CD4-positive, alpha-beta T cell treated with Interleukin-10 for 1 hour (primary cell): ENCODE results near the gene PACRG.
"Not testable (repeated sequence)": the region's sequence is repeated elsewhere in the genome, so short reads cannot be mapped to it uniquely, and the experiment has no call there.

Source experiments
- DNase-seq: peaks from one replicate; pipeline ENCODE4 v3.0.0-alpha.2; 2020

PACRG gene

GRCh38 chr6:162727322-162728182, at the start of gene PACRG, which contains the start of gene PRKN:
TSS of gene PACRG (plus strand) at chr6:162727974.
TSS of gene PRKN (minus strand) at chr6:162727766.
- peak; percentile 98 for DNase-seq

GRCh38 chr6:162678896-162679295, 48.9 kb upstream of the PACRG start:
- DNase-seq: not testable (repeated sequence)

GRCh38 chr6:162679681-162680080, 48.1 kb upstream of the PACRG start:
- no peak for DNase-seq

GRCh38 chr6:162680367-162680766, 47.4 kb upstream of the PACRG start:
- DNase-seq: no peak

GRCh38 chr6:162680871-162681270, 46.9 kb upstream of the PACRG start:
- DNase-seq: no peak

- DNase-seq: no peak
Measured at GRCh38 chr6:162681447-162681846, 46.3 kb upstream of the PACRG start.

DNA sequence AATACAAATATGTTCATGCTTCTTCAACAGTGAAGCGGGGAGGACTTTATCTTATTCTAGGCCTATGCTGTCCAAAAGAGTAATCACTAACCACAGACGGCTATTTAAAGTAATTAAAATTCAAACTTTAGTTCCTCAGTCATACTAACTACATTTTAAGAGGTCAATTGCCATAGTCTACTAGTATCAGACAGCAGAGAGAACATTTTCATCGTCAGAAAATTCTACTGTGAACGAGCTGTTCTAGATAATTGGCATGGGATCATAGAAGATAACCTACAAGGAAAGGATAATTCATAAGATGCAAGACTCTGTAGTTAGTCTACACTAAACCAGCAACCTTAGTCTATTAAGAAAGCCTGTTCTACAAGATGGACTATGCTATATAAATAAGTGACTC, 44.6 kb upstream of the PACRG start:
- no peak for DNase-seq

- no peak for DNase-seq
Measured at GRCh38 chr6:162684052-162684451, 43.7 kb upstream of the PACRG start.

DNA sequence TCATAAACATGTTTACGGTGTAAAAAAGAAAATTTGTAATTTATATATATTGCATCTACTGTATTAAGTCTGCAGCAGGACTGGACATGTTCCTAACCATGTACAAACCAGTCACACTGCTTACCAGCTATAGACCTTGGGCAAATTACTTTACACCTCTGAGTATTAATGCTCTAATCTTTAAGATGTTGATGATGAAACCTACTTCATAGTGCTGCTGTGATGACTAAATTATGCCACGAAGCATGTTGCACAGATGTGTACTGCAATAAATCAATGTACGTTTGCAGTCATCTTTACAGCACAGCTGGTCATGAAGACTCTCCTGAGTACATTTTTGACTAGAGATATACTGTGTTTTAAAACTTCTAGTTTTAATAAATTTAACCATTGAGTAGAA, 42.8 kb upstream of the PACRG start:
- no peak for DNase-seq

DNA sequence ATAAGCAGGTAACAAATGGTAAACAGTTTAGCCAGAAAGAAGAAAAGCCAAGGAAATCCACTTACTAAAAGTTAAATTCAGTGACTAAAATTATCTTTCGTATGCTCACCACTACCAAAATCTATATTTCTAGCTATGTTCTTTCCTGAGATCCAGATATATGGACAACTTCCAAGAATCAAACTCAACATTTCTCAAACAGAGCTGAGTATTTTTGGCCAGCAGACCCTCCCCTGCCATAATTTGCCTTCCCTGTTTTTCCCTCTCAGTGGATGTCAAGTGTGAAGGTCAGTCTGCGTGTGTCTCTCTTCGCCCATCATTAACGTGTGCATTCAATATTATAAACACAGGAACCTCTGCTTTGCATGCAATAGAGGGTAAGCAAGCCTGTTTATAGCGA, 42.2 kb upstream of the PACRG start:
- no peak for DNase-seq

DNA sequence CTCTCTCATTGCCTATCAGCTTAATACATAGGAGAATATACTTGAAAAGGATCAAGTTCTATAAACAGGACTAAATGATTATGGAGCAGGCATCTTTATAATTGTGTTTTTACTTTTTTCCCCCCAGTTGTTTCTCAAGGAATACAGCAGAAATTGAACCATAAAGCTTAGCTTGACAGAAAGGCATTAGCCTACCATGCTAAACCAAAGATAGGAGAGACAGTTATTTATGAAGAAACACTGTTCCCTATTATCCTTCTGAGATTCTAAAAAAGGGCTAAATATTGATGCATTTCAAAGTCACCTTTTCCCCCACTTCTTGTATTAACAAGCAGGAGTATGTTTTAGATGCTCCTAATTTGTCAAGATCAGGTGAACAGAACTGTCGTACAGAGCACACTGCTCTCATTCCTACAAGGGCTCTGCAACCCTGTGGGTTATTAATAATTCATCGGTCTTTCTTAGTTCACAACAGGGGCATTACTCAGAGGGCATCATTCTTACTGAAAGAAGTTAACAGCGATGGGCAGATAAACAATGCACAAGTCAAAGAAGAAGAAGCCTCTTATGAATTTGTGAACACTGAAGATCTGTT, 38.9 kb upstream of the PACRG start:
- DNase-seq: no peak

- no peak for DNase-seq
Measured at GRCh38 chr6:162690158-162690557, 37.6 kb upstream of the PACRG start.

DNA sequence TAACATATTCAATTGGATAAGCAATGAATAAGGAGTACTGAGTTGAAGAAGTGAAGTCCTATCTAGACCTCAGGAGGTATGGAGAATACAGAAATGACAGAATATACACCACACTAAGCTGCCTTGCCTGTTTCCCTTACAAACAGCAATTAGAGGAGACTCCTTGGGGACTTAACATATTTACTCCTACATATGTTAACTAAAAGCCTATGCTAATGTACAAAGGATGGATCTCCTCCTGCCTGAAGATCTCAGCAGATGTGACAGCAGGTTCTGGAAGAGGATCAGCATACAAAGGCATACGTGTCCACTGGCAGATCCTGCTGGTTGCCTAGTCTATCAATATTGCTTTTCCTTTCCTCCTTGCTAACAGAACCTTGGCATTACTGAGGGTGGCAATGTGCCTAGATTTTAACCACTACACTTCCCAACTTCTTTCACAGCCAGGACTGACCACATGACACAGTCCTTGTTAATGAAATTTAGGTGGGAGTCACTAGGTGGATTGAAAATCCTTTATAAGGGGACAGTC, 29.8 kb upstream of the PACRG start:
- DNase-seq: no peak

DNA sequence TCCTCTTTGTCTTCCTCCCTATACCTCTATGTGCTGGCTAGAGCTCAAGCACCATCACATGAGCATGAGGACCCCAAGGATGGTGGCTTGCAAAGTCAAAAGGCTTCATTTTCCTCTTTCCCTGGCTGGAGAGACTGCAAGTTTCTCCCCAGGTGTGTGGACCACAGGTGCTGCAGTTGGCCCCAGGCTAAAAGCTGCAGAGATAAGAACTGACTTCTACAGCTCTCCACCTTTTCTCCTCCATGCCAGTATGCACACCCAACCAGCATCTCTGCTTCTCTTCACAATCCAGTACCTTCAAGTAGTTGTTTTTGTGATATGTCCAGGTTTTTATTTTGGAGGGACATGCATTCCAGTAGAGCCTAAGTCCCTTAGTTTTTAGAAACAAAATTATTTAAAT, 29.3 kb upstream of the PACRG start:
- no peak for DNase-seq

GRCh38 chr6:162699961-162700360, 27.8 kb upstream of the PACRG start:
- no peak for DNase-seq

GRCh38 chr6:162700966-162701365, 26.8 kb upstream of the PACRG start:
- no peak for DNase-seq

DNA sequence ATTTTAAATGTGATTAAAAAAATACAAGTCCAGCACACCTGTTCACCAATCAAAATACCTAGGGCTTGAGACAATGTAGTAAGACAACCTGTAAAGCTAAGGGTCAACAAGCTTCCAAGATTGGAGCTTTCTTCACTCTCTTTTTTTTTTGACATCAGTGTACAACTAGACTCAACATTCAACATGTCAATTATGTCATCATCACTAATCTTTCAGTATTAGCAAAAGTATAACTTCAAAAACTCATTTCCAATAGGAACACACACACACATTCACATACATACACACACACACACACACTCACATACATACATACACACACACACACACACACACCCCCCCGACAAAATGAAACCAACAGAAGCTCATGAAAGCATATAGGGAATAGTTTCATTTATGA, 26.2 kb upstream of the PACRG start:
- DNase-seq: no peak

DNA sequence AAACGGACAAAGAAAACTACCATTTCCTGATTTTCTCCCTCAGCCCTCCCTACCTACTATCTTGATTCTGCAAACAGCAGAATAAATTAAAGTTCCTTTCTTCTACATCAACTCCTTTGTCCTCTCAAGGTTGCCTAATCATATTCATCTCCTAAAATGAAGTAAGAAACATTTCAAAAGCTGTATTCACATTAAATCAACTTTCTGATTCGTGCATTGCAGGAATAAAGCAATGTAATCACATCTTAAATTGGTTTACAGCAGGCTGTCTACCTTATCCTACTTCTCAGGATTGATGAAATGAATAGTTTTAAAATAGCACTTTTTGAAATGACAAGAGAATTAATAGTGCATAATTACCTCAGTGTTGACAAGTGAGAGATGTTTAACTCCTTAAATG, 25.3 kb upstream of the PACRG start:
- no peak for DNase-seq

GRCh38 chr6:162704001-162704400, 23.8 kb upstream of the PACRG start:
- DNase-seq: no peak

DNA sequence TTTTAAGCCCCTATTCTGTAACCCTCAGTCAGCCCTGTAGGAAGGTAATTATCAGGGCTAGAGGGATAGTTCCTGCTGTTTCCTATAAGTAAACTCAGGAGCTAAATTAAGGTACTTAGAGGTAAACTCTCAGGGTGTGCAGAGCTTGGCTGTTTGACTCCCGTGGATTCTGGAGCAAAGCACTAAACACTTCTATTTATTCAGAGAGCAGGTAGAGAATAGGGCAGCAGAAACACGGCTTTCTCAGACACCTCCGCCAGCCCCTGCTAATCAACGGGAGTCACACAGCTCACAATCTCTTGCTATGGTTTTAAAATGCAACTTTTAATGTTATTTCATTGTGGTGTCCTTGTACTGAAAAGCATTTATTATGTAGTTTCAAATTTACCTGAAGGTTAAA, 22.0 kb upstream of the PACRG start:
- DNase-seq: no peak

- no peak for DNase-seq
Measured at GRCh38 chr6:162706232-162706631, 21.5 kb upstream of the PACRG start.

DNA sequence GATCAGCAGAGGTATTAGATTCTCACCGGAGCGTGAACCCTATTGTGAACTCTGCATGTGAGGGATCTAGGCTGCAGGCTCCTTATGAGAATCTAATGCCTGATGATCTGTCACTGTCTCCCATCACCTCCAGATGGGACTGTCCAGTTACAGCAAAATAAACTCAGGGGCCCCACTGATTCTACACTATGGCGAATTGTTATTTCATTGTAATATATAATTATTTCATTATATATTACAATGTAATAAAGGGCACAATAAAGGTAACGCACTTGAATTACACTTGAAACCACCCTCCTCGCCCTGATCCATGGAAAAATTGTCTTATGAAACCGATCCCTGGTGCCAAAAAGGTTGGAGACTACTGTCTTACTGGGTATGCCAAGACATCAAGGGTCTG, 18.8 kb upstream of the PACRG start:
- no peak for DNase-seq

DNA sequence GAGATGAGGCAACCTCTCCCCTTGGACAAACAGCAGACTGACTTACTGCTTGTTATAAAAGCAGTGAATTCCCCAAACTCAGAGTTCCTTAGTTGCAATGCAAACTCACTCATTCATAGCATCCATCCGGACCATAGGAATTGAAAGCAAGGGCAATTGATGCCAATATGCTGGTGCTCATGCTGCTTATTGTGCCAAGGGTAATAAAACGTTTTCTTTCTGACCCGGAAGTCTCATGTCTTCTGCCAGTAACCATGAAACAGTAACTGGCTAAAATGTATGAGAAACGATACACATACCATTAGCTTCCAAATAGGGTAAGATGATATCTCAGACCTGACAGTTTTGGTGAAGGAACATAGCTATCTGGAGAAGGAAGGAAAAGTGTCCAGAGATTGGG, 18.3 kb upstream of the PACRG start:
- DNase-seq: no peak

DNA sequence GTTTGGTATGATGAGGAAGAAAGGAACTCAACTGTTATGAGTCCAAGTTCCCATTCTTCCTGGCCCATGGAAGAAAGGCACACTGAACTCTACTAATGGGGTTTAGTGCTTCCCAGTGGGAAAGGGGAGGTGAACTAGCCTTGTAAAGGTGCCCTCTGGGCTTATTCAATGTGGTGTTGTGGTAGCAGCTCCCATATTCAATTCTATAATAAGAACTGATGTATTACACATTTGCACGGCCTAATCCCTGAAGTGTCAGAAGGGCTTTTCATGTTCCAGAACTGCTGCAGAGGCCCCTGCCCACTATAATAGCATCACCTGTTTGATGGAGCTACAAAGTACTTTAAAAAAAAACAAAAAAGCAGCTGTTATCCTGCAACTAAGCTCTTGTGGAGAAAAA, 17.4 kb upstream of the PACRG start:
- no peak for DNase-seq
